ENCODE data around the gene CTDSPL2. TPM values are rescaled to one million over a fixed set of nuclear protein-coding genes. Genes with fewer than 3 reads are reported as not detected.

Gene CTDSPL2
- total RNA-seq, 1 donor from 2014 or later, result 41.6 TPM

GRCh38 chr15:44397869-44398268 lies 29.6 kb upstream of the CTDSPL2 start:
- Histone ChIP-seq H3K27me3 (ENCODE audit: control insufficient read depth, insufficient read depth, low read length) (no peaks in the 10 kb centered on the region), H3K4me3 (ENCODE audit: low read depth, low read length) (no peak overlapping the region), H3K36me3 (ENCODE audit: control insufficient read depth, insufficient read depth, low read length) (no peaks in the 10 kb centered on the region)
- TF ChIP-seq CTCF (IDR thresholded peaks at IDR 0.05; ENCODE audit: insufficient read depth, low read length, poor library complexity, severe bottlenecking), result no peak
- DNase-seq (ENCODE audit: low read depth), result no peak

DNA sequence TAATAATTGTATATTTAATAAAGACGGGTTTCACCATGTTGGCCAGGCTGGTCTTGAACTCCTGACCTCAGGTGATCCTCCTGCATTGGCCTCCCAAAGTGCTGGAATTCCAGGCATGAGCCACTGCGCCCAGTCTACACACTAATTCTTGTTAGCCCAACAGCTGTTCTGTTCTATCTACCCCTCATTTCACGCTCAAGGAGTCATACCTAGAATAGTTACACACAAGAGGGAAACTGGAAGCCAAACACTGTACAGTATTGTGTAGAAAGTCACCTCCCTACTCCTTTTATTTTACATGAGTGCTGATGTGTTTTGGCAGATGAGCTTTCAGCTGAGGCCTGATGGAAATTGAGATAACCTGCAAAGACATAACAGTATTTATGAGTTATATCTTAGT lies 13.4 kb upstream of the CTDSPL2 start:
- no peak overlapping the region for H3K4me3 ChIP-seq (ENCODE audit: low read depth, low read length)

DNA sequence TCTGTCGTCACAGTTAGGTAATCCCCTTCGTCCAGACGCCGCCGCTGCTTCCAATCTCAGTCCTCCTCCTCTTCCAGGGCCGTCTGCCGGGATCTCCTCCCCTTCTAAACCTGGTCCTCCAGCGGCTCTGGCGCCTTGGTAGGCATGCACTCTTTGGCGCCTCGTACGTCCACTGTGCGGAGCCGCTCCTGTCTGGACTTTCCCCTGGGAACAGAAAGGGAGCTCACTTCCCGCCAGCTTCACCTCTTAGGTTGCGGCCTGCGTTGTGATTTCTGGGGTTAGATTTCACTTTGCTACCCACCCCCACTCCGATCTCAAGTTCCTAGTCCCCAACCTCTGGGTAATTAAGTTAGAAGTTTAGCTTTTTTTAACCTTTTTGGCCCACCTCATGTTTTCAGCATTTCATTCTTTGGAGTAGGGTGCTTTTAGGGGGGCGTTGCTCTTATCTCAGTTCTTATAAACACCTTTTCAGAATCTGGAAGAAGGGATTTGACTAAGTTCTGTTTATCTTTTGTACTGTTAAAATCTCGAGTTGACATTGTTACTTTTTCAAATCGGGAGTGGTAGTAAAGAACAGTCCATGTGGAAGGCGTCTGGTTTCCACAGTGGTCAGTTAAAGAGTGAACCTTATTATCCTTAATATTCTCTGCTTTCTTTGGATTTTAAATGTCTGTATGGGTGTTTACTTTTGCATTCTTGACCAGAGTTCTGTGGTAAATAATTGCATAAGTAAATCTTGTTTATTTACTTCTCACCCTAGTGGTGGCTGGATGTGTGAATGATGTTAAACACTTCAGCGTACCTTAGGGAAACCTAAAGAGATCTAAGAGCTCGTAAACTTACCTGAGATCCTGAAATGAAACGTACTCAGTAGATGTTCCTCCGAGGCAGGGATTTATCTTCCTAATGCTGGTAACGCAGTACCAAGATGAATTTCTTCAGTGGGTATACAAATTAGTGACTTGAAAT lies 611 bp downstream of the CTDSPL2 start:
- Histone ChIP-seq H3K27me3 (ENCODE audit: control insufficient read depth, insufficient read depth, low read length) (no peaks in the 10 kb centered on the region), H3K4me3 (ENCODE audit: low read depth, low read length) (peak overlapping the region; percentile 93), H3K36me3 (ENCODE audit: control insufficient read depth, insufficient read depth, low read length) (no peaks in the 10 kb centered on the region)
- TF ChIP-seq CTCF (IDR thresholded peaks at IDR 0.05; ENCODE audit: insufficient read depth, low read length, poor library complexity, severe bottlenecking), result no peak
- DNase-seq (ENCODE audit: low read depth), result no peak

More for the DNA sequence above, 13.4 kb upstream of the CTDSPL2 start:
- Histone ChIP-seq H3K27me3 (ENCODE audit: control insufficient read depth, insufficient read depth, low read length) (no peaks in the 10 kb centered on the region), H3K36me3 (ENCODE audit: control insufficient read depth, insufficient read depth, low read length) (no peaks in the 10 kb centered on the region)
- no peak for TF ChIP-seq CTCF (IDR thresholded peaks at IDR 0.05; ENCODE audit: insufficient read depth, low read length, poor library complexity, severe bottlenecking)
- no peak for DNase-seq (ENCODE audit: low read depth)

DNA sequence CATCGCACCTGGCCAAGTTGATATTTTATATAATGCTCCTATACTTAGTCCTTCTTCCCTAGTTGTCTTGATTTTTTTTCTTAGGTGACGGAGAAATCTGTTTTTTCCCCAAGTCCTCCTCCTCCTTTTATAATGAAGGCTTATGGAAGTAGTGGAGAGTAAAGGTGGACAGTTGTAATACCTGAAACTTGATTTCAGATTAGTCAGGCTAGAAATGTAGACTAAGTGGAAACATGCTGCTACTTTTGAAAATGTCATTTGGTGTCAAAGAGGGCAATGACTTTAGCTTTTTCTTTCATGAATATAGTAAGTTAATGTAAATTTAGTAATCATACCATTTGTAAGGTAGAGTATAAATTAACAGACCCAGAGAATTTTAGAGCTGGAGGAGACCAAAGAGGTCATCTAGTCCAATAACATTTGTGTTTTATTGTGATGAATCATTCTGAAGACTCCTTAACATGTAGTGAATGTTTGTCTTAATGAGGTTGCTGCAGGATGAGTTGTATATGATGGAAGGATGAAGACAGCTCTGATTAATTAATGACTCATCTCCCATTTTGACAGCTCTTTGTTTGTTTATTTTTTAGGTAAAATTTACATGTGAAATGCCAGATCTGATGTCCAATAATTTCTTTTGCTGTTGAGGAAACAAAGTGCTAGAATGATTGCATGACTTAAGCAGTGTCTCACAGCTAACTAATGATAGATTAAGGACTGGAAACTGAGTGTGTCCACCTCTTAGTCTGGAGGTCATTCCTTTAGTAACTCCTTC lies 8.7 kb downstream of the CTDSPL2 start:
- DNase-seq (ENCODE audit: low read depth), result no peak
- H3K4me3 ChIP-seq (ENCODE audit: low read depth, low read length), result no peak overlapping the region

DNA sequence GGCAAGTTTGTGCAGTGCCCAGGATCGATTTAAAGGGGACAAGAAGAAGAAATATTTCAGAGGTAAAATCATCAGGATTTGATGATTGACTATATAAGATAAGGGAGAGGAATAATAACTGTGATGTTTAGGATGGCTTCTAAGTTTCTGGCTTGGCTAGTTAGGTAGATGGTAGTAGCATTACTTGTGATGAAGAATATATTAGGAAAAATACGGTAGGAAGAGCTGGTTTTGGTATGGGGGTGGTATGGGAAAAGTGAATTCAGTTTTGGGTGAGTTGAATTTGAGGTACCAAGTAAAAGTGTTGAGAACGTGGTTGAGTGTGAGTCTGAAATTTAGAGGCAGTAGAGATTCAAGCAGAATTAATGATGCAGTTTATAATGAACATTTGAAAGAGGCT lies 11.0 kb downstream of the CTDSPL2 start:
- no peaks in the 10 kb centered on the region for H3K36me3 ChIP-seq (ENCODE audit: control insufficient read depth, insufficient read depth, low read length)
- H3K4me3 ChIP-seq (ENCODE audit: low read depth, low read length), result no peak overlapping the region
- TF ChIP-seq CTCF (IDR thresholded peaks at IDR 0.05; ENCODE audit: insufficient read depth, low read length, poor library complexity, severe bottlenecking), result no peak
- no peaks in the 10 kb centered on the region for H3K27me3 ChIP-seq (ENCODE audit: control insufficient read depth, insufficient read depth, low read length)
- DNase-seq (ENCODE audit: low read depth), result no peak

More for the DNA sequence above, 8.7 kb downstream of the CTDSPL2 start:
- no peaks in the 10 kb centered on the region for H3K36me3 ChIP-seq (ENCODE audit: control insufficient read depth, insufficient read depth, low read length)
- TF ChIP-seq CTCF (IDR thresholded peaks at IDR 0.05; ENCODE audit: insufficient read depth, low read length, poor library complexity, severe bottlenecking), result no peak
- no peaks in the 10 kb centered on the region for H3K27me3 ChIP-seq (ENCODE audit: control insufficient read depth, insufficient read depth, low read length)

All from kidney epithelial cell (primary cell).